IPS-18c (cell line): ENCODE measurements around the gene ARL5C.

Experiments
- H3K4me3 ChIP-seq: 2 replicates; pipeline ENCODE4 v1.7.0; 2013; ENCODE audit warnings: low read depth, mild to moderate bottlenecking, low read length, moderate library complexity; ENCODE audit not compliant: insufficient read depth
- H3K9me3 ChIP-seq: one replicate; pipeline ENCODE4 v1.6.1; 2013; ENCODE audit warnings: mild to moderate bottlenecking, low read length, moderate library complexity; ENCODE audit not compliant: control insufficient read depth, insufficient read depth

The ARL5C gene

GRCh38 chr17:39107155-39107554 is 58.8 kb downstream of the ARL5C start:
- Histone ChIP-seq H3K9me3 (no peaks in the 10 kb centered on the region), H3K4me3 (no peak overlapping the region)
